Right lobe of liver (tissue), 6 donors: ENCODE data around the gene UBE4B. TPM values are rescaled to one million over a fixed set of nuclear protein-coding genes. Genes with fewer than 3 reads are reported as not detected.
A peak's percentile ranks its signal among the peaks of the same experiment; 100 is the strongest.

ENCODE experiments used
- ATAC-seq, 4 donors: fragments of 200-7000 bp; cut with Tn5 transposase; one replicate each; pipeline ENCODE4 v1.9.1; 2020; ENCODE audit warnings: mild to moderate bottlenecking in 4 of 4, moderate library complexity in 4 of 4
- DNase-seq, 3 donors: peaks; one replicate each; pipeline ENCODE4 v3.0.0-alpha.2; 2020
- H3K27ac ChIP-seq, 3 donors: fragments of 200-600 bp; one replicate each; pipeline ENCODE4 v1.8.0; 2022
- H3K27me3 ChIP-seq, 2 donors: fragments of 200-600 bp; one replicate each; pipeline ENCODE4 v1.8.0; 2022
- H3K36me3 ChIP-seq, 4 donors: fragments of 200-600 bp; sonication (generic) in 1 of 4; one replicate each; pipeline versions ENCODE4 v1.5.1 to v1.8.0; 2017 to 2022; ENCODE audit warnings: control low read depth in 1 of 4
- H3K4me1 ChIP-seq, 4 donors: fragments of 200-600 bp; sonication (generic) in 1 of 4; one replicate each; pipeline versions ENCODE4 v1.5.1 to v1.8.0; 2017 to 2022; ENCODE audit warnings: control low read depth in 1 of 4
- H3K4me3 ChIP-seq, 3 donors: fragments of 200-600 bp; one replicate each; pipeline ENCODE4 v1.8.0; 2022
- H3K9me3 ChIP-seq, 4 donors: fragments of 200-600 bp; sonication (generic) in 1 of 4; one replicate each; pipeline versions ENCODE4 v1.5.1 to v1.8.0; 2017 to 2022; ENCODE audit warnings: control low read depth in 1 of 4
- CTCF ChIP-seq, 4 donors: fragments of 200-600 bp in 3 of 4; fragments of 450-650 bp in 1 of 4; IDR thresholded peaks; one replicate each; pipeline versions ENCODE4 v1.5.1 to v1.8.0; 2016 to 2022; ENCODE audit warnings: antibody characterized with exemption in 4 of 4, mild to moderate bottlenecking in 2 of 4
- POLR2A ChIP-seq: fragments of 450-650 bp; IDR thresholded peaks from one replicate; pipeline ENCODE4 v1.6.1; 2017; ENCODE audit warnings: antibody characterized with exemption, mild to moderate bottlenecking
- WGBS: methylation state at CpG from one replicate; pipeline ENCODE4 v1.1.6; 2018; ENCODE audit warnings: low coverage, low lambda C conversion rate; ENCODE audit not compliant: insufficient coverage; ENCODE audit errors: missing lambda C conversion rate; 5-methylcytosine and 5-hydroxymethylcytosine counted together
- intact Hi-C, 2 donors: fragments of 100-400 bp; cut with DNase I; formaldehyde crosslinking; loops; one replicate each; pipeline versions ENCODE4 v1.11.2 to v1.14.1; 2022
- total RNA-seq, 6 experiments: library from RNA; depleted of rRNA in 2 of 6; stranded (reverse); fragments of >200 nt in 2 of 6; fragmentation: NEBNext Ultra II Directional in 3 of 6; extraction: Animal tissue kit (Norgen Biotek cat#: 25700) in 3 of 6; gene quantifications; one replicate each; pipeline versions ENCODE4 v1.1.0 to v1.2.4, GENCODE V29; 2016 to 2023
- donor health status: DM: no; HTN: yes; CAD: no.
- donor health status: DM: no; HTN: no; CAD: no.
- donor health status: DM: no; HTN: no; CAD: no.
- donor health status: DM: no; HTN: yes; CAD: no.
- donor health status: DM: no; HTN: yes; CAD: no.

UBE4B gene
- total RNA-seq, 6 experiments from 2014 or later: 11.4 to 27.9 (median 22.6) TPM

- intact Hi-C loops: no loop called here
- Histone ChIP-seq H3K4me1 (peaks cover 0 to 35% (median 19%) of the 10 kb centered on the region in 4 donors), H3K9me3 (no peaks in the 10 kb centered on the region), H3K4me3 (no peak overlapping the region), H3K36me3 (peaks cover 0 to 8% (median 0%) of the 10 kb centered on the region in 4 donors), H3K27me3 (no peaks in the 10 kb centered on the region), H3K27ac (no peak overlapping the region)
- 100% methylated on average over 2 of the region's 2 CpGs for WGBS
- no peak for TF ChIP-seq POLR2A
- TF ChIP-seq CTCF (IDR thresholded peaks at IDR 0.05): no peak
- ATAC-seq (no peak), DNase-seq (no peak)
Observed at GRCh38 chr1:10054465-10054864, 21.7 kb downstream of the UBE4B start.

GRCh38 chr1:10056599-10056987, 23.8 kb downstream of the UBE4B start:
- TF ChIP-seq CTCF (IDR thresholded peaks at IDR 0.05) (no peak), POLR2A (no peak)
- ATAC-seq: peak; percentile 23 to 54 (median 38)
- peaks cover 0 to 35% (median 19%) of the 10 kb centered on the region in 4 donors for H3K4me1 ChIP-seq
- H3K27ac ChIP-seq: peak overlapping the region in 2 of 3 donors; percentile 33 to 47
- H3K9me3 ChIP-seq: no peaks in the 10 kb centered on the region
- no peak overlapping the region for H3K4me3 ChIP-seq
- WGBS: 50% methylated on average over 3 of the region's 4 CpGs
- no peak for DNase-seq
- H3K36me3 ChIP-seq: no peaks in the 10 kb centered on the region
- intact Hi-C loops: no loop called here
- H3K27me3 ChIP-seq: no peaks in the 10 kb centered on the region

DNA sequence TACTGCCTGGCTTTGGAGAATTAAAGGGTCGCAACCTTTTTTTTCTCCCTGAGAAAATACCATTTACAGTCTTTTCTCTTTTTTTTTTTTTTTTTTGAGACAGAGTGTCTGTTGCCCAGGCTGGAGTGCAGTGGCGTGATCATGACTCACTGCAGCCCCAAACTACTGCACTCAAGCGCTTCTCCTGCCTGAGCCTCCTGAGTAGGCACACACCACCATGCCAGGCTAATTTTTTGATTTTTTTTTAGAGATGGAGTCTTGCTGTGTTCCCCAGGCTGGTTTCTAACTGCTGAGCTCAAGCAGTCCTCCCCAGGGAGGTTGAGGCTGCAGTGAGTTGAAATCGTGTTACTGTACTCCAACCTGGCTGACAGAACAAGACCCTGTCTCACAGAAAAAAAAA, 24.6 kb downstream of the UBE4B start:
- Histone ChIP-seq H3K4me3 (no peak overlapping the region), H3K36me3 (no peaks in the 10 kb centered on the region), H3K27me3 (no peaks in the 10 kb centered on the region), H3K27ac (no peak overlapping the region), H3K4me1 (peaks cover 0 to 35% (median 19%) of the 10 kb centered on the region in 4 donors), H3K9me3 (no peaks in the 10 kb centered on the region)
- ATAC-seq: peak in 1 of 4 donors; percentile 40
- intact Hi-C loops: no loop called here
- TF ChIP-seq POLR2A (no peak), CTCF (IDR thresholded peaks at IDR 0.05) (no peak)
- DNase-seq: no peak
- 79% methylated on average over 4 of the region's 4 CpGs for WGBS

GRCh38 chr1:10057796-10058195, 25.0 kb downstream of the UBE4B start:
- Histone ChIP-seq H3K4me1 (peaks cover 0 to 35% (median 19%) of the 10 kb centered on the region in 4 donors), H3K27me3 (no peaks in the 10 kb centered on the region), H3K27ac (no peak overlapping the region), H3K9me3 (no peaks in the 10 kb centered on the region), H3K4me3 (no peak overlapping the region), H3K36me3 (no peaks in the 10 kb centered on the region)
- intact Hi-C loops: no loop called here
- no peak for TF ChIP-seq CTCF (IDR thresholded peaks at IDR 0.05)
- TF ChIP-seq POLR2A: no peak
- no peak for ATAC-seq
- 70% methylated on average over 5 of the region's 5 CpGs for WGBS
- no peak for DNase-seq

- Histone ChIP-seq H3K27me3 (no peaks in the 10 kb centered on the region), H3K9me3 (no peaks in the 10 kb centered on the region), H3K4me1 (peaks cover 0 to 36% (median 19%) of the 10 kb centered on the region in 4 donors), H3K27ac (no peak overlapping the region), H3K36me3 (no peaks in the 10 kb centered on the region), H3K4me3 (no peak overlapping the region)
- TF ChIP-seq POLR2A (no peak), CTCF (IDR thresholded peaks at IDR 0.05) (no peak)
- ATAC-seq: no peak
- no CpG with 5 or more reads among the region's 8 CpGs for WGBS
- intact Hi-C loops: no loop called here
- no peak for DNase-seq
Observed at GRCh38 chr1:10059342-10059718, 26.6 kb downstream of the UBE4B start.
